ENCODE results near the gene CDKAL1. TPM values are rescaled to one million over a fixed set of nuclear protein-coding genes. Genes with fewer than 3 reads are reported as not detected.

CDKAL1 gene
- total and polyA plus RNA-seq, 2 of the 13 experiments (the other 11 are each of a cell fraction or from before 2014, with no cell fraction given), result 9.5 to 27.7 TPM

- TF ChIP-seq EP300 (IDR thresholded peaks at IDR 0.05; ENCODE audit: low read depth in 2 of 2, low read length in 2 of 2) (peak in 1 of 2 experiments; percentile 83; a peak in 2 of 4 replicates), EP300 (CRISPR knock-in tag; IDR thresholded peaks at IDR 0.05; ENCODE audit: borderline replicate concordance) (0 out of 2 replicates have a peak, but pooled peaks have one; percentile 26), FOXA3 (CRISPR knock-in tag; IDR thresholded peaks at IDR 0.05) (peak; percentile 94), HOMEZ (CRISPR knock-in tag; IDR thresholded peaks at IDR 0.05; ENCODE audit: low read depth) (peak; percentile 97), ZNF878 (CRISPR knock-in tag; IDR thresholded peaks at IDR 0.05) (peak; percentile 38; the same call in 1 of the 2 replicates), POGZ (CRISPR knock-in tag; IDR thresholded peaks at IDR 0.05) (peak; percentile 91)
Measured at GRCh38 chr6:20594299-20594853, 60.1 kb downstream of the CDKAL1 start (continued).

DNA sequence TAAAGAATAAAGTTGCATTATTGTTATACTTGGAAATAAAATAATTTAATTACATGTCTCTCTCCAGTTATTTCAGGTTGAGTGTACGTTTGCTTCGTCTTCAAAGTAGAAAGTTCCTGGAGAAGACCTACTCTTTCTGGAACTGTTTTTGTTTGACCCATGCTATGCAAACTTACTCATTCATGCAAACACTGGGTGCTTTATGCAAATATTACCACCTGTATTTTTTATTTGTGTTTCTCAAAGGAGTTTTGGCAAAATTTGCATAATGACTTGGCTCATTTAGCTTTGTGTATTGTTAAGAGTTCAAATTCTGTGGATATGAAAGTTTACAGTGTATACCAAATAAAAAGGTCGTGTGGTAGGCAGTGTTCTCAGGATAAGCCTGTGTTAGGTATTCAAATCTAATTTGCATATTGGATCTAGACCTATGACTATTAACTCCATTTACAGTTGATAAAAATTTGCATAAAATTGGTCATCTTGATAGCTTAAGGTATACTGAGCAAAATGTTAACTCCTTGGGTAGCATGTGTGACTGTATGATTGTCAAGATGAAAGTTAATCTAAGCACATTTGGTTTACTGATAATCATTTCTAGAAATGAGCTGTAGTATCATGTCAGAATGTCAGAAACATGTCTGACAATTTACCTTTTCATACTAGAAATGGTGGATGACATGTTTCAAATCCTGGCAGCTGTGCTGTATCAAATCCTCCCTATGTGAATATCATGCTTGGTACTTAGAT is 65.2 kb downstream of the CDKAL1 start:
- H3K4me2 ChIP-seq (ENCODE audit: low read depth, low read length), result no peak overlapping the region
- no peak overlapping the region for H3K9ac ChIP-seq (ENCODE audit: insufficient read depth, low read depth, low read length)
- in situ Hi-C loops (cut with HindIII; ENCODE audit: extremely low pct_ligation_motif_present, low pct_unique_long_range_greater_than_20kb) (no loop called here), intact Hi-C loops (cut with micrococcal nuclease; ENCODE audit: unreplicated experiment) (no loop called here)
- H3K36me3 ChIP-seq (replicated peaks in 1 of 2; ENCODE audit: control insufficient read depth in 1 of 2, insufficient read depth in 2 of 2, low read length in 2 of 2), result peaks cover 1 to 8% of the 10 kb centered on the region in 2 experiments; a peak in 2 of 5 replicates
- H3K79me2 ChIP-seq (ENCODE audit: insufficient read depth, low read length), result no peaks in the 10 kb centered on the region
- 94% methylated on average over 3 of the region's 3 CpGs for WGBS (ENCODE audit: low lambda C conversion rate)
- CTCF ChIA-PET (ENCODE audit: low intra/inter-chr PET ratio, low total read pairs), result no interaction called here
- no peak for DNase-seq (ENCODE audit: low spot score)
- H3K27me3 ChIP-seq (ENCODE audit: control insufficient read depth in 1 of 2, insufficient read depth in 2 of 2, low read length in 2 of 2), result no peaks in the 10 kb centered on the region
- ATAC-seq, result no peak
- H3K4me1 ChIP-seq (ENCODE audit: insufficient read depth, low read length), result peaks cover 6% of the 10 kb centered on the region
- H2AFZ ChIP-seq (ENCODE audit: low read length), result no peak overlapping the region
- no peak overlapping the region for H3K27ac ChIP-seq (ENCODE audit: extremely low read length, insufficient read depth, low read length)
- no peaks in the 10 kb centered on the region; the same call in 1 of the 2 replicates for H3K9me3 ChIP-seq (ENCODE audit: low read length)
- BruUV-seq (replicated peaks), result no TSS peak
- no peak overlapping the region for H3K4me3 ChIP-seq (replicated peaks in 1 of 3; ENCODE audit: insufficient read depth in 1 of 3, low read depth in 2 of 3, low read length in 3 of 3)
- FAIRE-seq, result no peak
- H4K20me1 ChIP-seq (ENCODE audit: insufficient read depth, low read length), result no peaks in the 10 kb centered on the region
- POLR2A ChIA-PET, result no interaction called here
- TF ChIP-seq, protein P1, sequence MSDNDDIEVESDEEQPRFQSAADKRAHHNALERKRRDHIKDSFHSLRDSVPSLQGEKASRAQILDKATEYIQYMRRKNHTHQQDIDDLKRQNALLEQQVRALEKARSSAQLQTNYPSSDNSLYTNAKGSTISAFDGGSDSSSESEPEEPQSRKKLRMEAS (IDR thresholded peaks at IDR 0.05), result no peak
- TF ChIP-seq ADNP (CRISPR knock-in tag; IDR thresholded peaks at IDR 0.05), result no peak
- no peak for TF ChIP-seq ZNF333 (CRISPR knock-in tag; IDR thresholded peaks at IDR 0.05; ENCODE audit: borderline replicate concordance)
- TF ChIP-seq ZNF350 (CRISPR knock-in tag; IDR thresholded peaks at IDR 0.05; ENCODE audit: borderline replicate concordance, low read depth), result no peak
- TF ChIP-seq ZBTB25 (CRISPR knock-in tag; IDR thresholded peaks at IDR 0.05), result no peak
- no peak for TF ChIP-seq ZBTB7B (CRISPR knock-in tag; IDR thresholded peaks at IDR 0.05)
- TF ChIP-seq ARNTL (CRISPR knock-in tag; IDR thresholded peaks at IDR 0.05), result no peak
- no peak for TF ChIP-seq ZNF550 (CRISPR knock-in tag; IDR thresholded peaks at IDR 0.05; ENCODE audit: borderline replicate concordance)
- no peak for TF ChIP-seq ZNF414 (CRISPR knock-in tag; IDR thresholded peaks at IDR 0.05)
- TF ChIP-seq RXRB (CRISPR knock-in tag; IDR thresholded peaks at IDR 0.05; ENCODE audit: borderline replicate concordance), result no peak
- no peak for TF ChIP-seq ZBTB38 (CRISPR knock-in tag; IDR thresholded peaks at IDR 0.05)
